Stimulated activated CD8-positive, alpha-beta memory T cell treated with anti-CD3 and anti-CD28 coated beads, Interleukin-12 subunit alpha, Interleukin-12 subunit beta, amount 100 ng/mL, for 1 hour (primary cell): Measurements from ENCODE around the gene FBXW4.

Experiments used
- DNase-seq: peaks from one replicate; pipeline ENCODE4 v3.0.0-alpha.2; 2020; ENCODE audit warnings: low read depth

FBXW4 gene

GRCh38 chr10:101694674-101695403 is at the start of gene FBXW4:
Gene FBXW4, minus strand, starts transcription at chr10:101695170. Its CDS starts 65 bp downstream, at chr10:101695105.
- peak; percentile 54 for DNase-seq

GRCh38 chr10:101744267-101744666 is 49.3 kb upstream of the FBXW4 start:
- no peak for DNase-seq

GRCh38 chr10:101741938-101742337 is 47.0 kb upstream of the FBXW4 start:
- DNase-seq: no peak

- DNase-seq: no peak
Observed at GRCh38 chr10:101736666-101737065, 41.7 kb upstream of the FBXW4 start.

GRCh38 chr10:101732096-101732495 is 37.1 kb upstream of the FBXW4 start:
- DNase-seq: no peak

GRCh38 chr10:101726115-101726387 is 31.1 kb upstream of the FBXW4 start:
- no peak for DNase-seq

DNA sequence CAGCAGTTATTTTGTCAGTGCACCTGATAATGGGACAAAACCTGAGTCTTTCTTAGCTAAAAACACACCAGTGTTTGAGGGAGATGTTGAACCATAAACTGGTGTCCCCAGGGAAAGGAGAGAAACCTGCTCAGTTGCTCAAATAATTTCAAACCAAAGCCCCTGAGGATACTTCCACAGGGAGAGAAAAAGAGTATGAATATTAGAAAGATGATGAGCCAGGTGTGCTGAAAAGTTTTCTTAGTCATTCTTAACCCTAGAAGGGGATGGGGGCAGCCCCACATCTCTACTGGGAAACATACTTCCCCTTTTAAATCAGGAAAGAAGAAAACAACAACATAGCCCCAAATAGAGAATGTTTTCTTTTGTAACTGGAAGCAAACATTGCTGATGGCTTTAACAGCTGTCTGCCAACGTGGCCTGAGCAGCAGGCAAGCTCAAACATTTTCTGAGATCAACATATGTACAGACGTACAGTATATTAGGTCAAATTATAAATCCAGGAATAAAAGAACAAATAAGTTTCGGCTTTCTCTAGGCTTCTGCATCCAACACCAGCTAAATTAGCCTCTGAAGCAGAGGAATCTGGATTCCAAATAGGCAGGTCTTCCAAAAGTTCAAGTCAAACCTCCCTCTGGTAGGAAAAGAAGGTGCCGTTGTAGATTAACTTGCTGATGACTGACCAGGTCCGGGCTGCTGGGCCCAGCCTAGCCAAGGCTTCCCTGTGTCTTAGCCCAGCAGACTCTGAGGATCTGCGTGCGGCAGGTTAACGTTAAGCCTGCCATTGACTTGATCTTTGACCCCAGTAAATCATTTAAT is 30.5 kb upstream of the FBXW4 start:
- DNase-seq: no peak

DNA sequence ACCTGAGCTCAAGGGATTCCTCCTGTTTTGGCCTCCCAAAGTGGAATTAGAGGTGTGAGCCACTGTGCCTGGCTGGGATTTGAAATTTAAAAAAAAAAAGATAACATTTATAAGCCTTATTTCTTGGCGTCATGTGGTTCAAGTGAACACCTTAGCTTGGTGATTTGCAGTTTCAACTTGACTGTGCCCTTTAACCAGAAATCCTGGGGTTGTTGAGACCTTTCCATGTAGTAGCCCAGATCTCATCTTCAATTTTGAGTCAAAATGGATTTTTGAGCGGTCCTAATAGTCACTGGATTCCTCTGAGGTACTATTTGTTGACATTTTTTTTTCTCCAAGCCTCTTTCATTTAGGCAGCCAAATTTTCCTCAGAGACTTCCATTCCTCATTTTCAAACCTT is 29.5 kb upstream of the FBXW4 start:
- DNase-seq: no peak

DNA sequence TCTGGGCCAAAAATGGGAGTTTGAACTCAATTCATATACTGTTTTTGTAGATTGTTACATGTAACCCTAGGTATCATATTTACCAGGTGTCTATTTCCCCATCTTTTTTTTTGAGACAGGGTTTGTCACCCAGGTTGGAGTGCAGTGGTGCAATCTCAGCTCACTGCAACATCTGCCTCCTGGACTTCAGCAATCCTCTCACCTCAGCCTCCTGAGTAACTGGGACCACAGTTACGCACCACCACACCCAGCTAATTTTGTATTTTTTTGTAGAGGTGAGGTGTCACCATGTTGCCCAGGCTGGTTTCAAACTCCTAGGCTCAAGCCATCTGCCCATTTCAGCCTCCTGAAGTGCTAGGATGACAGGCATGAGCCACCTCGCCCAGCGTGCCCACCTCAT is 28.2 kb upstream of the FBXW4 start:
- no peak for DNase-seq

DNA sequence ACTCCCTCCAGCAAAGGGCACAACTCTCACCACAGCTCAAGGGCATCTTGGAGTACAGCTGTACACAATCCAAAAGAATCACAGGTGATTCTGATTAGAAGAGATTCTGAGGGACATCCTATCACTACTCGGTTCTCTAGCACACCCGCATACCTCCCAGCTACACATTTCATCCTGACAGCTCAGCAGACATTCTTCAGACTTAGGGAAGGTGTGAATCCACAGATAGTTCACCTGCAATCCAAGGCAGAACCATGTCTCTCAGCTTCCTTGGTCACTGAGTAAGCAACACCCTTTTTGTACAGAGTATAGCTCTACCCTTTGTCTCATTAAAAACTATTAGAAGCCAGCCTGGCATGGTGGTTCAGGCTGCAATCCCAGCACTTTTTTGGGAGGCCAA is 26.8 kb upstream of the FBXW4 start:
- DNase-seq: no peak

DNA sequence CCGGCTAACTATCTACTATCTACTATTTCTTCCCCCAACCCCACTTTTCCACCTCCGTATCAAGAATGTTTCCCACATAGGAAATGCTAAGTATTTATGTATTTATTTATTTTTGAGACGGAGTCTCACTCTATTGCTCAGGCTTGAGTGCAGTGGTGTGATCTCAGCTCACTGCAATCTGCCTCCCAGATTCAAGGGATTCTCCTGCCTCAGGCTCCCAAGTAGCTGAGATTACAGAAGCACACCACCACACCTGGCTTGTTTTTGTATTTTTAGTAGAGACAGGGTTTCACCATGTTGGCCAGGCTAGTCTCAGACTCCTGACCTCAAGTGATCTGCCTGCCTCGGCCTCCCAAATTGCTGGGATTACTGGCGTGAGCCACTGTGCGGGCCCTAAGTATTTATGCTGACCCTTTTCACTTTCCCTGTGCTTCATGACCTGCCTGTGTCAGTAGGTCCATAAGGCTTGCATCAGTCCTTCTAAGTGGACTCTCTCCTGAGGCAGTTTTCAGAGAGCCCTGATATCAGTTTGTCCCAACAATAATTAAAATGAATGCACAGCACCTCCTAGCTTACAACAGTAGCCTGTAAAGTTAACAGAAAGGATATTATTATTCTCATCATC is 25.7 kb upstream of the FBXW4 start:
- no peak for DNase-seq

GRCh38 chr10:101718690-101719275 is 23.8 kb upstream of the FBXW4 start:
- no peak for DNase-seq

- no peak for DNase-seq
Observed at GRCh38 chr10:101716891-101717659, 22.1 kb upstream of the FBXW4 start.

- DNase-seq: no peak
Observed at GRCh38 chr10:101712997-101713396, 18.0 kb upstream of the FBXW4 start.

DNA sequence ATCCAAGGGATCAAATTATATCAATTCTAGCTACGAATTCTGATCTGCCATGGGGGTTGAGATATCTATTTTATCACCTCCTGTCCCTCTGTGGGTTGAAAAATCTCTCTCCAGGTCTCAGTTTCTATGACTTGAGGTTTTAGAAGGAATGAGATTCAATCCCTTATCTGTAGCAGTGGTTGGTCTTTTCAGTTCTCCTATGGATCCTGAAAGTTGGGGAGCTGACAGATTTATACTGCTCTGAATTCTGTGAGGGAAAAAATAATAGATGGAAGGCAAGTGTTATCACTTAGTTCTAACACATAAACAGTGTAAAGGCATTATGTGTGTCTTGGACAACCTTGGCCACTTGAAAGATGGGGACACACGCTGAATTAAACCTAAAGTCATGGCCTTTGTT is 15.8 kb upstream of the FBXW4 start:
- DNase-seq: no peak

DNA sequence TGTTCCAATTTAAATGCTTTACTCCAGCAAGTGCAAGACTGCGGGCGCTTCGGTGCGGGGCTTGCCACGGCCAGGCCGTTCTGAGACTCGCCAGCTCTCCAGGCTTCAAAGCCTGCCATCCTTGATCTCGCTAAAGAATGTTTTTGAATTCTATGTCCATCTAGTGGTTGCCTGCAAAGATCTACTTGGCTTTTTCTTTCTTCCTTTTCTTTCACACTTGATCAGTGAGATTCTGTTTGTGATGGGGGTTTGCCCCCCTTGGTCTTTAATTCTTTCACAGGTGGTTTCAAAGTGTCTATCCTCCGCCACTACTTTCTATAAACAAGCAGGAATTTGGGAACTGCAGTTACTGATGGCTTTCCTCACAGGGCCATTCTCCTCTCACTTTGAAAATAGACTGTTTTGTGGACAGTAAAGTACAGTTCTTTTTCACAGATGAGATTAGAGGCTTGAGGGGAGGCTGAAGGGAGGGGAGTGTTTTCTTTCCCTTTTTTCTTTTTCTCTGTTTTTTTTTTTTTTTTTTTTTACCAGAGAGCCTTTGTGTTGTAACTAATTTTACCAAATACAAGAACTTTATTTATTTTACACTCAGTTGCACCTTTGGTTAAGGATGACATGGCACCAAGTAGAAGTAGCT is 15.2 kb upstream of the FBXW4 start:
- DNase-seq: no peak

GRCh38 chr10:101709359-101710058 is 14.5 kb upstream of the FBXW4 start:
- DNase-seq: no peak

- no peak for DNase-seq
Observed at GRCh38 chr10:101708870-101709269, 13.9 kb upstream of the FBXW4 start.

GRCh38 chr10:101708073-101708472 is 13.1 kb upstream of the FBXW4 start:
- DNase-seq: no peak

- no peak for DNase-seq
Observed at GRCh38 chr10:101704331-101704730, 9.4 kb upstream of the FBXW4 start.

- no peak for DNase-seq
Observed at GRCh38 chr10:101696632-101697031, 1.7 kb upstream of the FBXW4 start.
